ENCODE measurements around the gene LRRC4C.
"Not testable (repeated sequence)": the region's sequence is repeated elsewhere in the genome, so short reads cannot be mapped to it uniquely, and the experiment has no call there.

LRRC4C gene

GRCh38 chr11:40168414-40168813 lies 1291.0 kb downstream of the LRRC4C start:
- DNase-seq (ENCODE audit: low read depth) = no peak

- DNase-seq (ENCODE audit: low read depth) = not testable (repeated sequence)
Measured at GRCh38 chr11:40167805-40168204, 1291.6 kb downstream of the LRRC4C start.

GRCh38 chr11:40166892-40167291 lies 1292.6 kb downstream of the LRRC4C start:
- DNase-seq (ENCODE audit: low read depth) = no peak

DNA sequence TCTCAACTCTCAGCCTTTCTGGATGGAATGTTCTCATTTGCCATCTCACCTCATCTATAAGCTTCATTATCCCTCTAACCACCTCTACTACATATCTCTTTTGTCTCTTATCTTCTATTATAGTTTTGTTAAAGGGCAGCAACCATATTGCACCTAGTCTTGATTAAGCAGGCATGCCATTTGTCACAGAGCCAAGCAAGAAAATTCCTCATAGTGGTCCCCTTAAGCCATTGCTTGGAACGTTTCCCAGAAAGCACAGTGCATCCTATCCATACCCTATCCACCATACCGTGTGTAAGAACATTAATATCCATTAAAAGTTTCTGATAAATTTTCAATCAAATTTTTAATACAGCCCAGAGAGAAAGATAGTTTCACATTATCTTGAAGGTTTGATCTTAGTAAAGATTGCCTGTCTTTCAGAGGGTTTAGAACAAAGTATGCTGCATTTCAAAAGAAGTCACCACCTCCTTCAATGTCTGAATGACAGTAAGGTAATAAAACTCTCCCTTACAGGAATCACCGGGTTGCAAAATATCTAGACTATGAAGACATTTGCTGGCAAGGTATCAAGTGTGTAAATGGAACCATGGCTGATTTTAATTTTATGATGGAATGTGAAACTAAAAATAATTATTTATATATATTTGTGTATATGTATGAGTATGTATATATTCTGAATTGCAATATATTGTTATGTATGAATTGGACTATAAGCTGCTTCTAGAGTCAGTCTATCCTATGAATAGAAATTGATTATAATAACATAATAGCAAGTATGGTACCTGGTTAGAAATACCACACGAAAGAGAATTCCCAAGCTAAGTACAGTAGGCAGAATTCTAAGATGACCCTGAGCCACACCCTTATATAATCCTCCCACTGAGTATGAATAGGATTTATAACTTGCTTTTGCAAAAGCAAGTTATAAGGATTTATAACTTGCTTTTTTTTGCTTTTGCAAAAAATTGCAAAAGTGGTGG lies 1296.3 kb downstream of the LRRC4C start:
- DNase-seq (ENCODE audit: low read depth) = no peak

DNA sequence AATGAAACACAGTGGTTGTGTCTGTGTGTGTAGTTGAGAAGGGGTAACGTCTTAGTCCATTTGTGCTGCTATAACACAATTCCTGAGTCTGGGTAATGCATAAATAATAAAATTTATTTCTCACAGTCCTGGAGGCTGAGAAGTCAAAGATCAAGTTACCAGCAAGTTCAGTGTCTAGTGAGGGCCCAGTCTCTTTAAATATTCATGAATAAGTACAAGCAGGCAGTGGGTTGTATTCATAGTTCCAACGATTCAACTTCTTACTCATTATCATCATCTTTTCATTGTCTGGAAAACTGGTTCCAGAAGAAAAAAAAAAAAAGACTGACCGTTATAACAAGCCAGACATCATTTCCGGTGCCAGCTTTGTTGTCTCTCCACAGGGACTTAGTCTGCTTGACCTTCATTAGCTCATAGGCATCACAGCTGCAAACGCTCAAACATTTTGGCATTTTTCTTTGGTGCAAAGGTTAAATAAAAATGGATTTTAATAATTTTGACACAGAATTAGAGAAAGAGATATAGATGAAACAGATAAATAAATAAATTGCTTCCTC lies 1297.5 kb downstream of the LRRC4C start:
- DNase-seq (ENCODE audit: low read depth) = no peak

DNA sequence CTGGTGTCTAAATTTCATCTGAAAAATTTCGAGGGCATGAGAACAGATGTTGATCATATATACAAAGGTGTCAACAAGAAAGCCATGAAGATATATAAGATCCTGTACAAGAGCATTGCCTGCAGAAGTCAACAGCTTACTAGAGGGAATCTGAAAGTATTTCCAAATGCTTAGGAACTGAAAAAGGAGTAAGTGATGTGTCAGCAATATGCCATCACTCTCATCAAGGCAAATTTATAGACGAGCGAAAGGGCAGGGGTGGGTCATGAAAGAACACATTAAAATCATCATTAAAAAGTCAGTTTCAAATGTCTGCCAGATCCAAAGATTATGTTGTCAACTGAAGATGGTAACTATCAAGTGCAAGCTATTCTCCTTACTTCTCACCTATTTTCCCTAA lies 1299.0 kb downstream of the LRRC4C start:
- DNase-seq (ENCODE audit: low read depth) = no peak

- DNase-seq (ENCODE audit: low read depth) = no peak
Measured at GRCh38 chr11:40149721-40150120, 1309.7 kb downstream of the LRRC4C start.

DNA sequence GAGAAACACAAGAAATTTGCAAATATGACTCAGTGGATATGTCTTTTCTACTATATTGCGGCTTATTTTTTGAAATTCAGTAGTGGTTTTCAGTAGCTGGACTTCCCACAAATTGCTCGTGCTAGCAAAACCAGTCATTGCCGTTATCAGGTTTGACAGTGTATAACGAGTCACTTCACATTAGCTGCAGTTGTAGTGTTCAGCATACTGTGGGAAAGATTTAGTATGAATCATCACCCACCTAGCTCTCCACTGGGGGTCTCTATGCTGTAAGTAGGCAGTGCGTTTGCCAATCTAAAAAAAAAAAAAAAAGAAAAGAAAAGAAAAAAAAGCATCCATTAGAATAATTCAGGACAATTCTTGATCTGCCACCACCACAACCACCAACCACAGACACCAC lies 1318.9 kb downstream of the LRRC4C start:
- no peak for DNase-seq (ENCODE audit: low read depth)

GRCh38 chr11:40139536-40139935 lies 1319.9 kb downstream of the LRRC4C start:
- no peak for DNase-seq (ENCODE audit: low read depth)

DNA sequence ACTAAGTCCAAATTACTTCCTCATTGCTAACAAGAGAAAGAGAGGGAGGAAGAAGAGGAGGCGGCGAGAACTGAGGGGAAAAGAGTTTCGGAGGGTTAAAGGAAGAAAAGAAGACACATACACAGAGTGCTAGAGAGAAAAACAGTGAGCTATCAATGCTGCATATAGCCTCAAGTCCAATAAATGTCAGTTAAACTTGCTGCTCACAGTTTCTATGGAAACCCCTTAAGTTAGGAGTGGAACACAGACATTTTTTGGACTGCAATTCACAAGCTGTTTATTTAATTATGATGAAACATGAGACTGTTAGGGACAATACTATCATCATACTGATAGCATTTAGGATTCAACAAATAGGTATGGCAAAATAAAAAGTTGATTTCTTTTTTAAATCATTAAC lies 1320.4 kb downstream of the LRRC4C start:
- DNase-seq (ENCODE audit: low read depth) = no peak

DNA sequence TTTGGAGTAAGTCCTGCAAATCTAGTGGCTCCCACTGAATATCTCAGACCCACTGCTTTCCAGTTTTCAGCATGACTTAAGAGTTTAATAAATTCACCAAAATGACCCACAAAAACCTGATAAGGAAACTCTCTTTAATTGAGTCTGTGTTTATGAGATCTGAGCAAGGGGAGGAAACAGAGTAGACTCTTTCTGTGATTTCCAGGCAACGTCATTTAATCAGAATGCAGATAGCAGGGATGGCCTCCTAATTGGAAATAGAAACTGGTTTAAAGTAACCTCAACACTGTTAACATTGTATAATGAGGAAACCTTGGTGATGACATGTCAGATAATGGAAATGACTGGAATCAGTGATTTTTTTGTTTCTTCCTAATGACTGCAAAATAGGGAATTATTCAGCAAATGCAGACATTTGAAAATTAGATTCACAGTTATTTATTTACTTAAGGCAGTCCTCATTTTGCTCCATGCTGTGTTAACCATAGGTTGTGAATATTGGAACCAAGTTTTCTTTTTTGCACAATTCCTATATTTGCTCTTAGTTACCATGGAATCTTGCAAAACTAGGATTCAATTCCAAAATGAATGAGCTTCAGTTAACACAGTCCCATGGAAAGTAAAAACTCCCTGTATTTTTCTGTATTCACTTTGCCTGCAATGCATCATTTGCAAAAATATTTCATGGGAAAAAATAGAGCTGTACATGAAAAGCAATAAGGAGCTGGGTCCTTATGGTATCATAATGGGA lies 1324.5 kb downstream of the LRRC4C start:
- no peak for DNase-seq (ENCODE audit: low read depth)

DNA sequence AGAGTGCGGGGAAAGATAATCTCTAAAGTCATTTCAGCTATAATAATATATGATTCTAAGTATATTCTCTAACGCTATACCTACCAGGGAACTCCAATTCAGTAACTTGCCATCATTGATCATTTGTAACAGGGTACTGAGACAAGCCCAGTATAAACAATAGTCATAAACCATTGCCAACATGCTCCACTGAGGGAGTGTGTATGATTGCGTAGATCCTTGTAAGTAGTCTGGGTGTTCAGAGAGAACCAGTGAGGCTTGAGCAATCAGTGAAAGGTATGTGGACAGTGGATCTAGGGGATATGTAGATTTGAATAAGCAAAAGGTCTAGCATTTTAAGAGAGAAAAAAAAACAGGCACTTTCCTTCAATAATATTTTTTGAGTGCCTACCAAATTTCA lies 1326.0 kb downstream of the LRRC4C start:
- DNase-seq (ENCODE audit: low read depth) = no peak

DNA sequence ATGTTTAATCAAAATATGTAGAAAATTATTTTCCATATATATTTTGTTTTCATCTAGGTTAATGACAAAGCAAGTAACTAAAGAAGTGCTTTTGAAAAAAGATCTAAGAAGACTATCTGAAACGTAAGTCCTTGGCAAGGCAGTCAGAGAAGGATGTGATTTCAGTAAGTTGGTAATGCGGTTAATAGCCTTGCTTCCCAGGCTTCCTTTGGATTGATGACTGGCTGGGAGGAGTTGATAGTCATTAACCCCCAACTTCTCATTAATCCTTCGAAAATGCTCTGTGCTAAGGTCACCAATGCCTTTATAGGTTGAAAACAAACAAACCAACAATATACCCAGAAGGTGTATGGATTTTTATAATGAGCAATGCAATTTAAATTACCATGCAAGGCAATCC lies 1326.5 kb downstream of the LRRC4C start:
- no peak for DNase-seq (ENCODE audit: low read depth)

GRCh38 chr11:40130427-40130826 lies 1329.0 kb downstream of the LRRC4C start:
- no peak for DNase-seq (ENCODE audit: low read depth)

- DNase-seq (ENCODE audit: low read depth) = no peak
Measured at GRCh38 chr11:40129266-40129665, 1330.2 kb downstream of the LRRC4C start.

- DNase-seq (ENCODE audit: low read depth) = no peak
Measured at GRCh38 chr11:40125054-40125453, 1334.4 kb downstream of the LRRC4C start.

- no peak for DNase-seq (ENCODE audit: low read depth)
Measured at GRCh38 chr11:40119661-40120060, 1339.8 kb downstream of the LRRC4C start.

GRCh38 chr11:40118780-40119179 lies 1340.7 kb downstream of the LRRC4C start:
- DNase-seq (ENCODE audit: low read depth) = no peak

DNA sequence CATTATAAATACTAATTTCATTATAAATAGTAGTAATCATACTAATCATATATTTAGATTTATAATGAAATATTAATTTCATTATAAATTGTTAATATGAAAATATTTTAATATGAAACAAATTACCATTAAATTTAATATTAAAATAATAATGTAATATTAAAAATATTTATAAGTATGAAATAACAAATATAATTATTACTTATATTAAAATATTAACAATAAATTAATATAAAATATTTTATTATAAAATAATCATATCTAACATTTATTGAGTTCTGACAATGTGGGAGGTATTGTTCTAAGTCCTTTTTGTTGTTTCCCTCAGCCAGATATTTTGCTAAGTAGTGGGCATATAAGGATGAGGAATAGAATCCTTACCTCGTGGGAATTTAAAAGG lies 1341.4 kb downstream of the LRRC4C start:
- DNase-seq (ENCODE audit: low read depth) = no peak

- DNase-seq (ENCODE audit: low read depth) = no peak
Measured at GRCh38 chr11:40104941-40105550, 1354.4 kb downstream of the LRRC4C start.

GRCh38 chr11:40100781-40101180 lies 1358.7 kb downstream of the LRRC4C start:
- no peak for DNase-seq (ENCODE audit: low read depth)

- DNase-seq (ENCODE audit: low read depth) = no peak
Measured at GRCh38 chr11:40100162-40100553, 1359.3 kb downstream of the LRRC4C start.
